D721Med (cell line): ENCODE measurements around the gene FAM200B.
A peak's percentile ranks its signal among the peaks of the same experiment; 100 is the strongest.

ENCODE experiments used
- DNase-seq: peaks from one replicate; pipeline ENCODE4 v3.0.0; 2011; ENCODE audit warnings: low spot score; ENCODE audit not compliant: insufficient read length
- FAIRE-seq: peaks from 2 replicates; lab custom pipeline; 2011; peaks lifted over from hg19 to GRCh38; lab: Jason Lieb, UNC
- TF ChIP-seq, protein P1 (sequence below): IDR thresholded peaks from 2 replicates; pipeline ENCODE4 v1.5.1; 2012; ENCODE audit warnings: mild to moderate bottlenecking, control low read depth; ENCODE audit not compliant: insufficient read depth; ENCODE audit errors: missing control alignments

FAM200B gene

DNA sequence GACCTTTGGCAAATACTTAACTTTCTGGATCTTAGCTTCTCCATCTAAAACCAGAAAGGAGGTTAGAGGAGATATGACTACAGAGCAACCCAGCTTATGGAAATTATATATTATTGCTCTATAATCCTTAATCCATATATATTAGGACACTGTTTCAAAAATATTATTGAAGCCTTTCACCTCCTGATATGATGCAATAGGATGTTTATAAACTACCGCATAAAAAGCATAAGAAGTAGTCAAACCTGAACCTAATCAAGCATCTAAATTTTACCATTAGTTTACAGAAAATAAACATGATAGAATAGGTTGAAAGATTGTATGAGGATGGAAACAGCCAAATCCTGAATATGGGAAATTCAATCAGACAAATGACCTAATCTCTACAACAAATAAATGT lies 5.6 kb upstream of the FAM200B start:
- FAIRE-seq: no peak
- TF ChIP-seq, protein P1, sequence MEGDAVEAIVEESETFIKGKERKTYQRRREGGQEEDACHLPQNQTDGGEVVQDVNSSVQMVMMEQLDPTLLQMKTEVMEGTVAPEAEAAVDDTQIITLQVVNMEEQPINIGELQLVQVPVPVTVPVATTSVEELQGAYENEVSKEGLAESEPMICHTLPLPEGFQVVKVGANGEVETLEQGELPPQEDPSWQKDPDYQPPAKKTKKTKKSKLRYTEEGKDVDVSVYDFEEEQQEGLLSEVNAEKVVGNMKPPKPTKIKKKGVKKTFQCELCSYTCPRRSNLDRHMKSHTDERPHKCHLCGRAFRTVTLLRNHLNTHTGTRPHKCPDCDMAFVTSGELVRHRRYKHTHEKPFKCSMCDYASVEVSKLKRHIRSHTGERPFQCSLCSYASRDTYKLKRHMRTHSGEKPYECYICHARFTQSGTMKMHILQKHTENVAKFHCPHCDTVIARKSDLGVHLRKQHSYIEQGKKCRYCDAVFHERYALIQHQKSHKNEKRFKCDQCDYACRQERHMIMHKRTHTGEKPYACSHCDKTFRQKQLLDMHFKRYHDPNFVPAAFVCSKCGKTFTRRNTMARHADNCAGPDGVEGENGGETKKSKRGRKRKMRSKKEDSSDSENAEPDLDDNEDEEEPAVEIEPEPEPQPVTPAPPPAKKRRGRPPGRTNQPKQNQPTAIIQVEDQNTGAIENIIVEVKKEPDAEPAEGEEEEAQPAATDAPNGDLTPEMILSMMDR: no peak
- no peak for DNase-seq

DNA sequence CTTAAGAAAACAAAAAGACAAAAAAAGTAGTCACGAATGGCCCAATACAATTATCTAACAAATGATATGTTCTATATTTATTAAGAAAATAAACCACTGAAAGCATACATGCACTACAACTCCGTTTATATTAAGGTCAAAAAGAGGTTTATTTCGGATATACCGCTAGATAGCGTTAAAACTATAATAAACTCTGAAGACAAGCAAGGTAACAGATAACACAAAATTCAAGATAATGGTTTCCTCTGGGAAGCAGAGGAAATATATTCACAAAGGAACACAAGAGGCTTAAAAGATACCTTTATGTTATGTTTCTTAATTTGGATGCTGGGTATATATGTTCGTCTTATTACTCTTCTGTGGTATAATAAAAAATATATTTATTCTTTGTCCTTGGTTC lies 4.7 kb upstream of the FAM200B start:
- FAIRE-seq: no peak

DNA sequence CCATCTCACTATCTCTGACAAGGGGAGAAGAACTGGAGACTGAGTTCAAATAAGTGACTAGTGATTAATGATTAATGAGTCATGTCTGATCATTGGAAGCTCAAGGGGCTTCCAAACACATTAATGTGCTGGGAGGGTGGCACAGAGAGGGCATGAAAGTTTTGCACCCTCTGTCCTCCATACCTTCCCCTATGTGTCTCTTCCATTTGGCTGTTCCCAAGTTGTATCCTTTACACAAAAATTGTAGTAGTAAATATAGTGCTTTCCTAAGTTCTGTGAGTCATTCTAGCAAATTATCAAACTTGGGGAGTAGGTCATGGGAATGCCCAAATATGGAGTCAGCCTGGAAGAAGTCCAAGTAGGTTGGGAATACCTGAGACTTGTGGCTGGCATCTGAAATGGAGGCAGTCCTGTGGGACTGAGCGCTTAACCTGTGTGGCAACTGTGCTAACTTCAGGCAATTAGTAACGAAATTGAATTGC lies 4.1 kb upstream of the FAM200B start:
- FAIRE-seq (no peak), DNase-seq (no peak)
- TF ChIP-seq, protein P1: no peak

More for the DNA sequence above, 4.7 kb upstream of the FAM200B start:
- TF ChIP-seq, protein P1: no peak
- no peak for DNase-seq

DNA sequence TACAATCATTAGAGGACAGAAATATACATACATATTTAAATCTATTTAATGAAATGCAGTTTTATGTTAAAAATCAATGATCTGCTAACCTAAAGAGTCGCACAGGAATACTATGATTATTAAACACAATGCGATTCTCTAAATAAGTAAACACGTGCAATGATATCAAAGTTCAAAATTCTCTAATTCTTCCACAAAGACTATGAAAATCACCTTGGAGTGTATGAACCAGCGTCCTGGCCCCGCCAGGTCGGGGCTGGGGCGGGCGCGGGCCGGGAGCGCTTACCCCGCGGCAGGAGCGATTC lies 608 bp upstream of the FAM200B start:
- TF ChIP-seq, protein P1: no peak
- FAIRE-seq: no peak
- DNase-seq: no peak

DNA sequence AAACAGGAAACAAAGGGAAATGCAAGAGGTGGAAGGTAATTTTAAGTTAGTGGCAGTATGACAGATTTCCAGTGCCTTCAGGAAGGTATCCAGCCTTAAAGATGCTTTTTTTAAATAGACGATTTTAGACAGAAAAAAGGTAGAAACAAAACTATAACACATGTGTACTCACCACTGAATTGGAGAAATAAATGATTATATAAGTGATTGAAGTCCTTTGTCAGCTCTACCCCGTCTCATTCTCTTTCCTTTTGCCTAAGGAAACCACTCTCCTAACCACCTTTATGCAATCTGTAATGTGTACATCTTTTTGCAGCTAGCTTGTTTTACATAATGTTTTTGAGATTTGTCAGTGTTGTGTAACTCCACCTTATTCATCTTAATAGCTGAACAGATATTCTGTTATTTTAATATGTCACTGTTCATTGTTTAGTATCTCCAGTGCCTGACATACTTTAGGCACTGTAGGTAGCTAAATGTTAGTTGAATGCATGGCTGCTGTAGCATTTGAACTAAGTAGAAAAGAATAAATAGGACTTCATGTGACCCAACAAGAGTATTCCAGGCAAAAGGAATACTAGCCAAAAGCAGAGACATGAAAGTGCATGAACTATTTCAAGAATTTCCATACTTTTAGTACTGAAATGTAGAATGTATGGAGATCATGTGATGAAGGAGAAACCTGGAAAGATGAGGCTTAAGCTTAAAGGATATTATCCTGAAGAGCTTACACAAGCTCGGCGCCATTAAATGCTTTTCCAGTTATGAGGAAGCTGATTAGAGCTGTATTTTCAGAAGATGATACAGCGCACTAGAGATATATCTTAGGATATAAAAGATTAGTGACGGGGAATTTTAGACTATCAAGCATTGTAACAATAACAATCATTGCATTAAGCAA lies 865 bp downstream of the FAM200B start:
- FAIRE-seq: peak; percentile 97

DNA sequence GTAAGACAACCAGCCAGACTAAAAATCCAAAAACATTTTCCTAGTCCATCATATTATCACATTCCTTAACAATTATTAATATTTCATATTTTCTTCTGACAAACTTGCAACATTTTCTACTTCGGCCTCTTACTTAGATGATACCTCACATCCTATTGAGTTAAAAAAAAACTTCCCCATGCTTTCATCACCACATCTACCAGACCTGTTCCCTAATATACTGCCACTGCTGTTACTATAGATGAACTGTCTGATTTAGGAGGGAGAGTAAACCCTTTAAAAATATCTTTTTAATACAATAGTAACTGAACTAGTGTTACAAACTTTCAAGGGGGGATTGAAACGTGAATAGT lies 1.5 kb downstream of the FAM200B start:
- no peak for FAIRE-seq
- TF ChIP-seq, protein P1: no peak
- no peak for DNase-seq

More for the DNA sequence above, 865 bp downstream of the FAM200B start:
- no peak for DNase-seq
- TF ChIP-seq, protein P1: no peak

DNA sequence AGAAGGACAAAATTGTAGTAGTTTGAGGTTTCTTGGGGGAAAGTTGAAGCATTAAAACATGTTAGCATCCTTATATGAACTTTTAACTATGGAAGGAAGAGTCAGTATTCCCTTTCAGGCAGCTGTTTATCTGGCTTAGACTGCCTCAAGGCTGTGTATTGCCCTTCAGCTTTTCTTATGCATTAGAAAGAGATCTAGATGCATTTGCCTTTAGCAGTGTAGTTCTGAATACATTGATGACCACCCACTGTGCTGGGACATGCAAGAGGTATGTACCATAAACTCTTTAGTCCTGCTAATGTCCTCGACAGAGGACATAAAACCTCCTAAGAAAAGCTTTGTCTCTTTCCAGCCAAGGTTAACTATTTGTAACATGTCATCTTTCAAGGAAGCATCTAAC lies 2.9 kb downstream of the FAM200B start:
- DNase-seq (no peak), FAIRE-seq (no peak)
- TF ChIP-seq, protein P1: no peak
